Left renal pelvis (tissue), 4 donors: ENCODE data around the gene ERN1. TPM values are rescaled to one million over a fixed set of nuclear protein-coding genes. Genes with fewer than 3 reads are reported as not detected.

Source experiments
- DNase-seq, 4 donors: peaks; one replicate each; pipeline ENCODE4 v3.0.0-alpha.2; 2013; ENCODE audit warnings: low read depth in 4 of 4, low spot score in 3 of 4
- polyA plus RNA-seq, 4 donors: library from polyadenylated mRNA; unstranded; fragments of 120-200 nt; gene quantifications; one replicate each; pipeline ENCODE4 v1.2.1, GENCODE V29; 2013; ENCODE audit not compliant: insufficient read length in 4 of 4

ERN1 gene
- polyA plus RNA-seq, 4 donors, result 8.0 to 9.5 (median 9.0) TPM

DNA sequence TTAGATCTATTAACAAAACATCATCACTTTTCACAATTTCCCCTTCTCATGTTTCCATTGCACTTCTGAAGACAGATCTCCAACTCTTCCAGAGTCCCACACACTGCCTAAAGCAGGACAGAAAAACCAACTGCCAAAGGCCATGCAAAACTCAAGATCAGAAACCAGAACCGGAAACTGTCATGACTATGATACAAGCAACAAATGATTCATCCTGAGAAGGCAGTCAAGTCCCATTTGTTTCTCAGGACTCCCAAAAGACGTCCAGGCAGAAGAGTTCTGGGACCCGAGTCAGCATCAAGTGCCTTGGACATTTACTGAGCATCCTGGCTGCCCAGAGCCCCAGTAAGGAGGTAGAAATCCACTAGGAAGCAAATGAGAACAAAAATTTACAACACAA lies 38.8 kb downstream of the ERN1 start:
- no peak for DNase-seq

GRCh38 chr17:64090144-64090543 lies 39.8 kb downstream of the ERN1 start:
- no peak for DNase-seq

DNA sequence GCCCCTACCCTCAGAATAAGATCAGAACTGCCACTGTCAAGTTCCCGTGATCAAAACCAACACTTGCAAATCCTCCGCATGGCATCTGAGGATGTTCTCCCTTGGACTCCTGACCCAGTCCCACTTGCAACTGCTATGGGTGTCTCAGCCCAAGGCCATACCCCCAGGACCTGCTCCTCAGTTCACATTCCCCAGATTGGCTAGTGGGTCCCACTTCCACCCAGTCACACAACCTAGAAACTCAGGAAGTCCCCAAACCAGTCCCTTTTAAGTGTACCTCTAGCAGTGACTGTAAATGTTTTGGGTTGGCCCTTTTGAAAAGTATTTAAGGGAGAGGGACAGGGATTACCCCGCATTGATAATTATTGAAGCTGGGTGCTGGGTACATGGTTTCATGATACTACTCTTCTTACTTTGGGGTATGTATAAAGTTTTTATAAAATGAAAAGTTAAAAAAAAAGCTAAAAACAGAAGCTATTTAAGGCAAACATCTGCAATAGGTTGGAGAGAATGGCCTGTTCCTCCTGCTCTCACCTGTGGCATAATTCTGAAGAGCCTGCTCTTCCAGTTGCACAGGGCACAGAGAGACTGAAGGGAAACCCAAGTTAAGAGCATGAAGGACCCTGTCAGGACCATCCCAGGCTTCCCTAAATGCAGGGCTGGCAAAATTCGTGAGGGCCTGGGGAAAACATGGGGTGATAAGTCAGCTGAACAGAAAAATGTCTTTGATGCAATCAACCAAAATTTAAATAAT lies 42.5 kb downstream of the ERN1 start:
- no peak for DNase-seq

DNA sequence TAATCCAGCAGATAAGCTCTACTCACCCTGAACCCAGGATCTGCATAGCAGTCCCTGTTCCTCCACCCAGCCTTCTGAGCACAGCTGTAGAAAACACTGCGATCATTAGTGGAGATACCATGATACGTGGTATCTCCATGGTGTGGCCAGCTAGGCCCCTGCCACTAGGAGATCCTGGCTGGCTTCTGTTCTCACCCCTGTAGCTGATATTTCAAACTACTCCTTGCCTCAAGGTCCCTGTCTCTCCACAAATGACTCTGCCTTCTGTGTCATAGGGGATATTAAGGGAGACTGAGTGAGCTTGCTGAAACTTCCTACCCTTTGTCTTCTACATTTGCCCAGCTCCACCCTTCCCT lies 44.3 kb downstream of the ERN1 start:
- DNase-seq, result no peak

GRCh38 chr17:64084940-64085649 lies 44.8 kb downstream of the ERN1 start:
- no peak for DNase-seq

DNA sequence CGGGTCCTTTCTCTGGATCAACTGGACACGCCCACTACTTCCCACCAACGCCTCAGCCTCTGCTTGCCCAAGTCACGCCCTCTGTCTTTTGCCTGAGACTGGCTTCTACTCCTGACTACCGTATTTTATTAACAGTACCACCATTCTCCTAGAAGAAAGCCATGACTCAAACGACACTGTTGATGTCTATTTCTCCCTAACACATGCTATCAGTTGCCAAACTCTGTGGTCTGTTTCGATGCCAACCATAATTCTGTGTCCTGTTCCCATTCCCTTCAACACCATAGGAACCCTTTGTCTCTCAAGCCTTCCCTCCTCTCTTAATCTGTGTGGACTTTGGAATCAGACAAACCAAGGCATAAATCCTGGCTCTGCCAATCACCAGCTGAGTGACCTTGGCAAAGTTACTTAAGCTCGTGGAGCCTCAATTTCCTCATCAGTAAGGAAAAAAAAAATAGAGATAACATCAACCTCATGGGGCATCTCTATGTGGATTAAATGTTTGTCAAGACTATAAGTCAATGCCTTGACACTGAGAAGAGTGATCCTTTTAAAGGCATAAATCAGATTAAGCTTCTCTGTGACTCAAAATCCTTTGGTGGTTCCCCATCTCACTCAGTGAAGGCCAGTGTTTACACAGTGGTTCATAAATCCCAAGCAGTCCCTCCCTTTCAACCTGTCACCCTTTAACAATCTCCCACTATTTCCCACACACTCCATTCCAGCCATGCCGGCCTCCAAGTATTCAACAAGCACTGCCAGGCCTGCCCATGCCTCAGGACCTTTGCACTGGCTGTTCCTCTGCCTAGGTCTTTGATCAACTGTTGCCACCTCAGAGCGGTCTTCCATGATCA lies 45.6 kb downstream of the ERN1 start:
- no peak for DNase-seq

DNA sequence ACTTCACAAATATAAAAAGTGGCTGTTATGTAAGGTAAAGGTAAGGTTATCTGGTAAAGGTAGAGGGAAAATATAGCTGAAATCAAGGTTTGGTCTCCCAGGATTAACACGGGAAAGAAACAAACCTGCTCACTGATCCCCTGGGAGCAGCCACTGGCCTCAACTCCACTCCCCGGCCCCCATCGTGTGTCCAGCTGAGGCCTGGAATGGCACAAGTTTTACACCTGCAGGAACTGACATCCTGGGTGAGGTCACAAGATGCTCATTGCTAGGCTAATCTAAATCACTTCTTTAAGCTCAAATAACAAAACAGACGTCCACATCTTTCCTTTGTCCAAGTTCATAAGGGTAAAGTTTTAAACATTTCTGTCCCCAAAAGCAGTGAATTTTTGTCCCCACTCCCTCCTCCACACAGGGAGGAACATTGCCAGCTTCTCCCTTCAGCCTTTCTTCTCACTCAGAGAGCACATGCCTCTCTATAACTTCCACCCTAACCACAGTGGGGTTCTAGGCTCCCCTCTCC lies 46.3 kb downstream of the ERN1 start:
- no peak for DNase-seq

DNA sequence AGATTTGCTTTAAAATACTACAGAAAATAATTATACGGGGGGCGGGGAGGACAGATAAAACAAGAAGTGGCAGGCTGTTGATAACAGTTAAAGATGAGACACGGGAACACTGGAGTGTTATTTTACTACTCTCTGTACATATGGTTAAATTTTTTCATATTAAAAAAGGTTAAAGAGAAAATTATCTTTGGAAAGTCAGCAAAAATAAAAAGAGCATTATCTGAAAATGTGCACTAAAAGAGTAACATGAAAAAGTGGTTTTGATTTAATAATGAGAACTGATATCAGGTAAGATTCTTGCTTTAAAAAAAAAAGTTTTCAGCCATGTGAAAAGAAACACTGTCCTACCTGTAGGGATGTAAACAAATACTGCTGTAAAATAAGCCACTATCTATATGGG lies 46.9 kb downstream of the ERN1 start:
- DNase-seq, result no peak

DNA sequence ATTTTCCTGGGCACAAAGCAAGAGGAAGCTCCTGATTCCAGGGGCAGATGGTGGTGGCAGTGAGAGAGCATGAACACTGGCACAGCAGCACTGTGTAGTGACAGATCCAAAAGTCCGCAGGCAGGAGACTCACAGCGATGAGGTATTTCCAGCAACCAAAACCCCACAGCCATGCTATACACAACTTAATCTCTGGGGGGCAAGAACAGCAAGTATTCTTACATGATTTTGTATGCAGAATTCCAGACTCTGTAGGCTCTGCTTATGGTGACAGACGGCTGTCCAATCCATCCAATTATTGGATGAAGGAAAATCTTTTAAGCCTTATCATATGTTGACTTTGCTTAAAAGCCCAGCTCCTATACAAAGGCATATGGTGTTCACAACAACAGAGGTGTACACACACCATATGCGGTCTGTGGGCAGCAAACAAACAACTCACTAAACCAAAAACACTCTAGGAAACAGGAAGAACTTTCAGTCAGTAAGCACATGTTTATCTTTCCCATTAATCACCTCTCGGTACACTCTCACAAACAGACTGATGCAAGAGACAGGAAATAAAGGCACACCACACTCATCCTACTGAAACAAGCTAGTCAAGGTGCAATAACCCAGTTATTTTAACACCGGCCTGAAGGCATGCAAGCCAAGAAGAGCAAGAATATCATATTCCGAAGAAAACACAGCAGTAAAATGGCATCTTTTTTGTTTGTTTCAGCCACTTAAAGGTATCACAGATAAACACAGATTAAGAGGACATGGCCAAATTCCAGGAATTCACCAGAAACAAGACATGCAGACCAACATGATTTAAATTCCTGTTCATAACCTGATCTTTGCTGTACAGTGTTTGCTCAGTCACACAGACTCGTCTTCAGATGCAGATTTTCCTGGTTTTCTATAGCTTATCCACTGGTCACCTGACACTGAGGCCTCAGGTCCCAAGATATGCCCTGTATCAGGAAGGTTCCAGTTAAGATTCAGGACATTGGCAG lies 47.8 kb downstream of the ERN1 start:
- DNase-seq, result no peak

- no peak for DNase-seq
Measured at GRCh38 chr17:64080174-64080618, 49.7 kb downstream of the ERN1 start.

- no peak for DNase-seq
Measured at GRCh38 chr17:64077379-64077778, 52.6 kb downstream of the ERN1 start.

DNA sequence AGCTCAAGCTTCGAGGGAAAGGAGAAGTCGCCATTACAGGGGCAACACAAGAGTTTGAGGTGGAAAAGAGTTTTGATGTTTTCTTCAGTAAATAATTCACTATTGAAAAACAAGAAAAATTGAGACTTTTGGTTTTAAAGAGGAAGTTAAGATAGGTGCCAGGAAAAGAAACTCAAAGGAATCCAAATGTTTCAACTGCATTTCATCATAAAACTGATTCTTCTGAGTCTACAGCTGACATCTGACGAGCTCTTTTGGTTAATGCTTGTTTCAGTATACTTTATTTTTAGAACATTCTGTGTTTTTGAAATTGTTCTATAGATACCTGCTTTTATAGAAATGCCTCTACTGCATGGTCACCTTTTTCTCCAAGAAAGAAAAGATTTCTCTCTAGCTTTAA lies 54.0 kb downstream of the ERN1 start:
- DNase-seq, result no peak

DNA sequence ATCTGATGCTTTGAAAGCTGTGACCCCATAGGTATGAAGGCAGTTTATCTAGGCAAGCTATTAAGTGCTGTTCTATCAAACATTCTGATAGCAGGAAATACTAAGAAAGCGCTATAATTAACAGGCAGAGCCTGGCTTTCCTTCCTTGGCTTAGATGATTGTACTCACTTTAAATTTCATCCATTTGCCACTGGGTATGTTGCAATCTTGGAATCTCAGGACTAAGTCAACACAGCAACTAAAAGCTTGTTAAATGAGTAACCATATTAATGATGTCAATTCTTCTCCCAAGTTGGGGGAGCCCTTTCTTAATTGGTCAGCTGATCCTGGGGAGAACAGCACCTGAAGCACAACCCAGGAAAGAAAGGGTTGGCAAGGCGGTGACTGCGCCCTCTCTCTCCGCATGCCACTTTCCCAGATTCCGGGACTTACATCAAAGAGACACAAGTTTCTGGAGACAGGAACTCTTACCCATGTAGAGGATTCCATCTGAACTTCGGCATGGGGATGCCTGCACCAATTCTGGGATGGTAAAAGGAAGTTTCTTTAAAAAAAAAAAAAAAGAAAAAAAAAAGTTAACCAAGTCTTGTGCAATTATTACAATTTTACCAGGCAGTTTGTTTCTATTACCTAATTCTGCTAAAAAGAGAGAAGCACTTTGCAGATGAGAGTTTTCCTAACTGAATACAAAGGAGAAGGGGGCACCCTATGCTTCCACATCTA lies 55.1 kb downstream of the ERN1 start:
- no peak for DNase-seq

DNA sequence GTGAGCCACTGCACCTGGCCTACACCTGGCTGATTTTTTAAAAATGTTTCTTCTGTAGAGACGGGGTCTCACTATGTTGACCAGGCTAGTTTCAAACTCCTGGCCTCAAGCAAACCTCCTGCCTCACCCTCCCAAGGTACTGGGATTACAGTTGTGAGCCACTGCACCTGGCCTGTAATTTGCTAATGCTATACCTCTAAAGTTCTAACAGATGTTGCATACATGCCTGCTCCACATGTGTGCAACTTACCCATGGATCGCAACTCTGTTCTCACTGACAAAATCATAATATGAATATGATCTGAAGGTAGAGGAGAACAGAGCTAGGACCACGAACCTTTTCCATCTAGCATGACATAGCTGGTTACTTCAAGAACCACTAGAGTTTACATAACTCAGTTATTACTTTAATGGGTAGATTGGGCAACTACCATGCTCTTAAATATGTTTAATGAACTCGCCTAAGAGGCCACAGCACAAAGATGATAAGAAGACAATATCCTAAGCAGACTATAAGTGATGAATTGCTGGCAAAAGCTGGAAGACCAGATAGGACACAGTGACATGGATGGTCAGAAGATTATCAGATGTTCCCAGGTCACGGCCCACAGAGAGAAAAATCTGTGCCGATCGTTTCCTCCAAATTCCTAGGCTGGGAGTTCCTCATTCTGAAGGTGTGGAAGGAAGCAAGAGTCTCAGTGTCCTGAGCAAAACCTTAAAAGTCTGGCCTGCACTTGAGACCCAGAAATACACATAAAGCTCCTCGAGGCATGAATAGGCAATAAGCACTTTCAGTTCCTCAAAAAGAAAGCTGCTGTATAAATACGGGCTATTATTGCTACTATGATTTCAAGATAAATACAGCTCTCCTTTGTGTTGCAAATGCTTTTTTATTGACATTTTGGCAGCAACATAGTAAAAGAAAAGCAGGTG lies 55.9 kb downstream of the ERN1 start:
- no peak for DNase-seq

DNA sequence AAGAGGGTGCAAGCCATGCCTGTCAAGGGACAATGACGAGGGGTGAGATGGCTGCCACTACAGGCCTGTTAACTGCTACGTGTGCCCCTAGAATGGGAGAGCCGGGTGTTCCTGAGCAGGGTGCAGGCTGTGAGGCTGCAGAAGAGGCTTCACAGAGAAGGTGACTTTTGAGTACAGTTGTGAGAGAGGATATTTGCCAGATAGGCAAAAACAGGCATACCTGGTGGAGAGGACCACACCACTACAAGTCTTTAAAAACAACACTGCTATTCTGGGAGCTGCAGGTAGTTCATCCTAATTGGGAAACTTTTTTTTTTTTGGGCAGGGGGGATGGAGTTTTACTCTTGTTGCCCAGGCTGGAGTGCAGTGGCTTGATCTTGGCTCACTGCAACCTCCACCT lies 58.8 kb downstream of the ERN1 start:
- DNase-seq, result no peak

GRCh38 chr17:64070213-64070612 lies 59.7 kb downstream of the ERN1 start:
- no peak for DNase-seq

GRCh38 chr17:64069143-64069542 lies 60.8 kb downstream of the ERN1 start:
- no peak for DNase-seq

DNA sequence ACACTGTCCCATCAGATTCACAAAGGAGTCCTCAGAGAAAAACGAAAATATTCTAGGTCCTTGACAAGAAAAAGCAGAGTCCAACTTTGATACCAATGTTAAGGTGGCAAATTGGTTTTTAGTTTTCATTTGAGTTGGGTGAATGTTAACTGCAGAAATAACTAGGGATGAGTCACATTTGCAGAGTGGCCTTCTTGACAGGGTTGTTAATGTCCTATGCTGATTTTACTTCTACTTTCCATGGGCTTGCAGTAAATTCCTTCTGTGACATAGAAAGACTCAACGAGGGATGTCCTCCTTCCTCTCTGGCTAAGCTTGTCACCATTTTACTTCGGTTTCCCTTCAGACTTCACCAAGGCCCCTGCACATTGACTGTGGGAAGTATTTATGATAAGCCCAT lies 62.3 kb downstream of the ERN1 start:
- no peak for DNase-seq
